HG02973 (cell line): ENCODE measurements around the gene DEPDC5.
"Not testable (repeated sequence)": the region's sequence is repeated elsewhere in the genome, so short reads cannot be mapped to it uniquely, and the experiment has no call there.

Experiments
- ATAC-seq: cut with Tn5 transposase; IDR thresholded peaks from one replicate; pipeline ENCODE4 v1.9.1; 2021; ENCODE audit warnings: moderate library complexity; ENCODE audit not compliant: unreplicated experiment

The DEPDC5 gene

DNA sequence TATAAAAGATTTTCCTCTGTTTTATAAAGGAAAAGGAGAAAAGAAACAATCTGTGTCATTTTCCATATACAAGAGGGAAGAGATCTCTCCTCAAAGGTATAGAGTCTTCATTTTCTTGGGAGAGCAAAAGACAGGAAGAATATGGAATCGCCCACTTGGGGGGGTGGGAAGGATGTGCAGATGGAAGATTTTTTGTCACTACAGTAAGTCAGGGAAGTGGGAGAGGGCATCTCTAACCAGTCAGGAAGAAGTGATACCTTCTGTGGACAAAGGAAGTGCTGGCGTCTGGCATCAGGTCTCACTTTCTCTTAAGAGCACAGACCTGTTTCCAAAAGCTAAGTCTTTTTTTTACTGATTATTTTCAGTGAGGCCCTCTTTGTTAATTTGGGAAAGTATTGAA lies 5.3 kb upstream of the DEPDC5 start:
- ATAC-seq: no peak

DNA sequence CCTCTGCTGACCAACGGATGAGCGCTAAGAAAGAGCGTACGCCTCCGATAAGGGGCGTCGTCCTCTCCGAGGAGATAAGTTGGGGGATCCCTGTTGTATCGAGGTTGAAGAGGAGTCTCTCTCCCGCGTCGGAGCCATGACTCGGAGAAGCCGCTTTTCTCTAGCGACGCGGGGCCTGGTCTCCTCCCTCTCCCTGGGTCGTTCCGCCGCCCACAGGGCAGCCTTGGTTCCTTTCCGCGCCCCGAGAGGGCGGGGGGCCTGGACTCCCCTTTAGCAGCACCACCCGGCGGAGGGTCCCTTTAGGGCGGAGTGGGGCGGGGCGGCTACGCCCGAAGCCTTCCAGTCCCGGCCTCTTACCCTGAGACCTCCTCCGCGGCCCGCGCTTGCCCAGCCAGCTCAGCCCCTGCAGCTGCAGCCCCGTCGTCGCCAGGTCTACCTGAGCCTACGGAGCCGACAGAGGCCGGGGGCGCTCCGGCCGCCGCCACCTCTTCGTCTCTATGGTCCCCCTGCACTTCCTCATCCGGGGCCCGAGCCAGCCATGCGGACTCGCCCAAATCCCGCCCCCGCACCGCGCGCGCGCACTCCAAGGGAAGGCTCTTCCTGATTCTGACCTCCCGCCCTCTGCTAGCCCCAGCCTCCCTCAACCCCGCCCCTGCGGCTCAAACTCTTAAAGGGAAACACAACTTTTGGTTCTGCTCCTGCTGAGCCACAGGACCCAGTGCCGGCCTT lies 4.0 kb upstream of the DEPDC5 start, which contains the start of gene PRR14L:
TSS of gene PRR14L (minus strand) at position 497 of the 729 bp plus-strand sequence. CDS start 11,272 bp downstream, outside the sequence.
- ATAC-seq: peak; percentile 50

DNA sequence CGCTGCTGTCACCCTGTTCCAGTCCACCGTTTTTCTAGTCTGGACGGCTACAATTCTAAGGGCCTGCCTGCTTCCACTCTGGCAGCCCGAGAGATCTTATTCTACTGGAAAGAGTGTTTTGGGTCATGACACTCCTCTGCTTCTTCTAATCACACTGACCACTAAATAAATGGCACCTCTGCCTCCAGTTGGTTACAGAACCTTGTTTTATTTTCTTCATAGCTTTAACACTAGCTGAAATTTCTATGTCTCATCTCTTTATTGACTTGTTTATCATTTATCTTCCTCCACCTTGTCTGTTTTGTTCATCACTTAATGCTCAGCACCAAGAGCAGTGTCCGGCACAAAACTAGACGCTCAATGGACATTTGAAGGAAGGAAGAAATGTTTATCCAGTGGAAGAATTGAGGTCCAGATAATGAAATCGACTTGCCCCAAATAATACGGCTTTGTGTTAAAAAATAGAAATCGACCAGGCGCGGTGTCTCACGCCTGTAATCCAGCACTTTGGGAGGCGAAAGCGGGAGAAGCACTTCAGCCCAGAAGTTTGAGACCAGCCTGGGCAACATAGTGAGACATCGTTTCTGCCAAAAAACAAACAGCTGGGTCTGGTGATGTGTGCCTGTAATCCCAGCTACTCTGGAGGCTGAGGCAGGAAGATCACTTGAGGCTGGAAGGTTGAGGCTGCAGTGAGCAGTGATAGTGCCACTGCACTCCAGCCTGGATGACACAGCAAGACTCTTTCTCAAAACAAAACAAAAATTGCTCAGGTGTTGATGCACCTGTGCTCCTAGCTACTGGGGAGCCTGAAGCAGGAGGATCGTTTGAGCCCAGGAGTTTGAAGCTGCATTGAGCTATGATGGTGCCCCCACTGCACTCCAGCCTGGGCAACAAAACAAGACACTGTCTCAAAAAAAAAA lies 3.2 kb upstream of the DEPDC5 start:
- no peak for ATAC-seq

DNA sequence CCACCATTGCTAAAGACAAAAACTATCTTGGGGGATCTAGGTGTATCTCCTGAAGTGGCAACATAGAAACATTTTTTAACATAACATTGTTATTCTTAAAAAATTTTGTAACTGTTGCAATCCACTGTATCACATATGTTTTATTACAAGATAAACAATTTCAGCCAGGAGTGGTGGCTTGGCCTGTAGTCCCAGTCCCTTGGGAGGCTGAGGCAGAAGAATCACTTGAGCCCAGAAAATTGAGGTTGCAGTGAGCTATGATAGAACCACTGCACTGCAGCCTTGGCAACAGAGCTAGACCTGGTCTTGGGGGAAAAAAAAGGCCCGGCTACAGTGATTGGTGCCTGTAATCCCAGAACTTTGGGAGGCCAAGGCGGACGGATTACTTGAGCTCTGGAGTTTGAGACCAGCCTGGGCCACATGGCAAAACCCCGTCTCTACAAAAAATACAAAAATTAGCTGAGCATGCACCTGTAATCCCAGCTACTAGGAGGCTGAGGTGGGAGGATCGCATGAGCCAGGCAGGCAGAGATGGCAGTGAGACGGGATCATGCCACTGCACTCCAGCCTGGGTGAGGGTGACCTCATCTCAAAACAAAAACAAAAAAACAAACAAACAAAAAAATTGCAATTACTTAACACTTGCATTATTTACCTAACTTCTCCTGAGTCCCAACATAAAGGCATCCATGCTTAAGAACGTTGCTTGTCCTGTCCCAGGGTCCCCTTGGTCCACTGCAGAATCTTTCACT lies 1.5 kb upstream of the DEPDC5 start:
- no peak for ATAC-seq

DNA sequence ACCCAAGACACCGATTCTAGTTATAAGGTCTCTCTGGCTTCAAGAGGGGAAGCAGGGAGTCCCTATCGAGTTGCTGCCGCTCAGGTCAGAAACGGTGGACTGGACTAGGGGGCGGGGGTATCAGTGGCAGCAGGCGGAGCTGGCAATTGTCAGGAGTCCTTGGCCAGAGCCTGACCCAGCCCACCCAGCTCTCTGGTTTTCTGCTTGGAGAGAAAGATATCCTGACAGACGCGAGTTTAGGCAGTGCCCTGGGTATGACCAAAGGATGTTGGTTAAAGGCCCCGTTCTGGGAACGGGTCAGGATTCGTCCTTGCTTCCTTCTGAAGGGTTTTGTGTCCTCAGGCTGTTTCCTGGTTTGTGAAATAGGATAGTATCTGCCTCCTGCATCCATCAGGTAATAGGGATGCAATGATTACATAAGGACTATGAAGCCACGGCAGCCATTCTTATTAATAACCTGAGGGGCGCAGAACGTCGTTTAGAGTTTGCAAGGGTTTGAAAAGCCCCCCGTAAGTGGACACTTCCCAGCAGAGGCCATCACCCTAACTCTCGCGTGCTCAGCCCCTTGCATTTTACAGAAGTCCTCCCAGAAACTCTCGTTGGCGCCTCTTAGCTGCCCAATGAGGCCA lies 700 bp upstream of the DEPDC5 start:
- ATAC-seq: peak; percentile 13

DNA sequence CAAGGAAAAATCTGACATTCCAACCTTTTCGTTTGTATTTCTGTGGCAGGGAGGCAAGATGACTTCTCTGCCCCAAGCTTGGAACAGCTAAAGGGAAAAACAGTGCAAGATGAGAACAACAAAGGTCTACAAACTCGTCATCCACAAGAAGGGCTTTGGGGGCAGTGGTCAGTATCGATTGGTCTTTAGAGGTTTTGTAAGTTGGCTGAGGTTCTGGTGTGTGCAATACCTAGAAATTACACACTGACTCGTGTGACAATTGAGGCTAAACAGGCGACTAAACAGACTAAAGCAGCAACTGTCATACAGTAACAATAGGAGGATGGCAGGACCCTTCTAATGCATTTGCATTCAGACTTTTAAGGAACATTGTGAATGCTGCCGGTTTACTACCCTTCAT lies 994 bp downstream of the DEPDC5 start:
- ATAC-seq: no peak

DNA sequence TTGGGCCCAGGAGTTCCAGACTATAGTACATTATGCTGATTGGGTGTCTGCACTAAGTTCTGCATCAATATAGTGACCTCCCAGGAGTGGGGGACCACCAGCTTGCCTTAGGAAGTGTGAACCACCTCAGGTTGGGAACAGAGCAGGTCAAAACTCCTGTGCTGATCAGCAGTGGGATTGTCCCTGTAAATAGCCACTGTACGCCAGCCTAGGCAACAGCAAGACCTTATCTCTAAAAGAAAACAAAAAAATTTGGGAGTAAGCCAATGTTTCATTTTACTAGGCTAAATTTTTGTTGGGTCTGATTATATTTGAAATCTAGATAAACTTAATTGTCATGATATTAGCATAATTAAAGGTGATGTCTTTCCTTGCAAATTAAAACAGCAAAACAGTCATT lies 3.4 kb downstream of the DEPDC5 start:
- ATAC-seq: no peak

- ATAC-seq: not testable (repeated sequence)
These were observed 5.0 kb downstream of the DEPDC5 start for GRCh38 chr22:31758860-31759259.

- no peak for ATAC-seq
These were observed 11.0 kb downstream of the DEPDC5 start for GRCh38 chr22:31764785-31765184.

GRCh38 chr22:31768422-31769059 lies 14.7 kb downstream of the DEPDC5 start:
- no peak for ATAC-seq

GRCh38 chr22:31773416-31773815 lies 19.6 kb downstream of the DEPDC5 start:
- no peak for ATAC-seq

- no peak for ATAC-seq
These were observed 22.4 kb downstream of the DEPDC5 start for GRCh38 chr22:31776231-31776630.

DNA sequence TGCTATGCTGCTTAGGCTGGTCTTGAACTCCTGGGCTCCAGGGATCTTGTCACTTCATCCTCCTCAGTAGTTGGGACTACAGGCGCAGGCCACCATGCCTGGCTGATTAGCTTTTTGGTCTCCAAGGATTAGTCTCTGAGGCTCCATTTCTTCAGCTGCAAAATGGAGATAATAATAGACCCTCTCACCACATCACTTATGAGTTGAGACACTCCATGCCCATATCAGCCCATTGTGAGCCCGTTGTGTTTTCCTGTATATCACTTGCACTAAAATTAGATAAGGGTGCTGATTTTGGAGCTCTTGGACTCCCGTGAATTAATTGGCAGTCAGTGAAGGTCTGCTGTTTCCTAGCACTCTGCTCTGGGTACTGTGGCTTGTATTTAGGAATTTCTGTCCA lies 36.0 kb downstream of the DEPDC5 start:
- ATAC-seq: no peak

DNA sequence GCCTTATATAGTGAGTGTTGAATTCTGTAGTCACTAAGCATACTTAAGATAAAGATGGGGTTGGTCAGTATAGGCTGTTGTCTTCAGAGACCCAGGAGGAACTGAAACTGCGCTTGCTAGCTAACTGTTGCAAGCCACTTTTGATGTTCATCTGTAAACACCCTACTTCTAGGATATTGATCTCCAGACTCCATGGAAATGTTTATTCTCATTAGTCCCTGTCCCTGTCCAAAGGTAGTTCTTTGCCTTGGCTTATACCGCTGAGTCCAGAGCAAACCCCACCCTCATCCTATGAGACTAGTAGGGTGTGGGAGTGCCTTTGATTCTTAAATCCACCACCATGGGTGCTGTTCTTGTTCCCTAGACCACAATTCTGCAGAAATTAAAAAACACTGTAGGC lies 36.4 kb downstream of the DEPDC5 start:
- peak; percentile 51 for ATAC-seq

DNA sequence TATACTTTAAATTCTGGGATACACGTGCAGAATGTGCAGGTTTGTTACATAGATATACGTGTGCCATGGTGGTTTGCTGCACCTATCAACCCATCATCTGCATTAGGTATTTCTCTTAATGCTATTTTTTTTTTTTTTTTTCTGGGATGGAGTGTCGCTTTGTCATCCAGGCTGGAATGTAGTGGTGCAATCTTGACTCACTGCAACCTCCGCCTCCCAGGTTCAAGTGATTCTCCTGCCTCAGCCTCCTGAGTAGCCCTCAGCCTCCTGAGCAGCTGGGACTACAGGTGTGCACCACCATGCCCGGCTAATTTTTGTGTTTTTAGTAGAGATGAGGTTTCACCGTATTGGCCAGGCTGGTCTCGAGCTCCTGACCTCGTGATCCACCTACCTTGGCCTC lies 45.5 kb downstream of the DEPDC5 start:
- ATAC-seq: not testable (repeated sequence)

DNA sequence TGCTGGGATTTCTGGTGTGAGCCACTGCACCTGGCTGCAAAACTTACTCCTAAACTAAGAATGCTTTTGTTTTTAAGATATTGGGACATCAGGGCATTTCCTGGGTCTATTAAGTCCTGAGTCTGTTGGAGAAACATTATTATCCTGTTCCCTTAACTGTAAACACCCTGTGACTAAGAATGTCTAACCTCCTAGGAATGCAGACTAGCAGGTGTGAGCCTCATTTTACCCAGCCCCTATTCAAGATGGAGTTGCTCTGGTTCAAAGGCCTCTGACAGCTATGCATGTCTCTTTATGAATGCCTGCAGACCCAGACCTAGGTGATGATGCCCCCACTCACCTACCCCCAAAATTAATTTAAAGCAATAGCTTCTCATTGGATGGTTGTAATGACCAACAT lies 46.2 kb downstream of the DEPDC5 start:
- no peak for ATAC-seq

DNA sequence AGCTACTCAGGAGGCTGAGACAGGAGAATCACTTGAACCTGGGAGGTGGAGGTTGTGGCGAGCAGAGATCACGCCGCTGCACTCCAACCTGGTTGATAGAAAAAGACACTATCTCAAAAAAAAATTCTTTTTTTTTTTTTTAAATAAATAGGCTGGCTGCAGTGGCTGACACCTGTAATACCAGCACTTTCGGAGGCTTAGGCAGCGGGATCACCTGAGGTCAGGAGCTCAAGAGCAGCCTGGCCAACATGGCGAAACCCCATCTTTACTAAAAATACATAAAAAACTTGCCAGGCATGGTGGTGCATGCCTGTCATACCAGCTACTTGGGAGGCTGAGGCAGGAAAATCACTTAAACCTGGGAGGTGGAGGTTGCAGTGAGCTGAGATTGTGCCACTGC lies 47.0 kb downstream of the DEPDC5 start:
- ATAC-seq: not testable (repeated sequence)

DNA sequence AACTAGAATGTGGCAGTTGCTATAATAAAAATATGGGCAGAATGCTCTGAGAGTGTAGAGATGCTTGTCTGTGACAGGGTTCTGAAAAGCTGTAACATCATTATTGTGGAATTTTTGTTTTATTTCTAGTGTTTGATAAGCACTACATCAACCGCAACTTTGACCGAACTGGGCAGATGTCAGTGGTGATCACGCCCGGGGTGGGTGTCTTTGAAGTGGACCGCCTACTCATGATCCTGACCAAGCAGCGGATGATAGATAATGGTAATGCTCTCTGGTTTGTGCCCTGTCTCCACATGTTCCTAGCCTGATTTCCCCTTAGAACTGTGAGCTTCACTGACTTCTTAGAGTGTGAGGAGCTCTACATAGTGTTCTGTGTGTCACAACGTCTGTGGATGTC lies 48.8 kb downstream of the DEPDC5 start:
- ATAC-seq: no peak

- no peak for ATAC-seq
These were observed 52.9 kb downstream of the DEPDC5 start for GRCh38 chr22:31806751-31807150.

DNA sequence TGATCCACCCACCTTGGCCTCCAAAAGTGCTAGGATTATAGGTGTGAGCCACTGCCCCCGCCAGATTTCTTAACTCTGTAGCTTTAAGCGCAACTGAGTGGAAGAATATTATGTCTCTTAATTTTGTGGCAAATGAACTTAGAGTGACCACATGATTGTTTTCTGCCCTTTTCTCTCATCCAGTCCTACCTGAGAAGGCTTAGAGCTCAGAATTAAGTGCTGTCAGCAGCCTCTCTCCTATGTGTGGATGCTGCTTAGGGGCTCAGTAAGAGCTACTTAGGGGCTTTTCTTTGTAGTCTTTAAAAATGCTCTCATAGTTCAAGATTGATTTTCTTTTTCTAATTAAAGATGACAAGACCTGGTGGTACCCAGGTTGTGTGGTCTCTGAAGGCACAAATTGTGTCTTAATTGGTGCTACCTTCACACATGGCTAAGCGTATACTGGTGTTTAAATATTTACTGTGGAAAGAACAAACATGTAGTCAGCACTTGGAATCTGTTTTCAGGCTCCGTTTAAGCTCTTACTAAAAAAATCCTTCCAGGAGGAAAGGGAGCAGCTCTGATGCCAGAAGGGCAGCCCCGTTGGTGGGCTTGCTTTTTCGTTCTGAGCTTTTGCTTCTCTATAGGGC lies 59.3 kb downstream of the DEPDC5 start:
- ATAC-seq: no peak
